Loucy (cell line): ENCODE results near the gene PRUNE2.

Experiments used
- CTCF ChIP-seq: fragments of 200-600 bp; sonication (generic); conservative IDR thresholded peaks from 2 replicates; pipeline ENCODE4 v1.5.1; 2014; ENCODE audit warnings: mild to moderate bottlenecking, antibody characterized with exemption, low read length
- EZH2phosphoT487 ChIP-seq: fragments of 200-600 bp; IDR thresholded peaks from 2 replicates; pipeline ENCODE4 v1.6.1; 2018; ENCODE audit warnings: antibody characterized with exemption, mild to moderate bottlenecking, moderate library complexity, borderline replicate concordance

DNA sequence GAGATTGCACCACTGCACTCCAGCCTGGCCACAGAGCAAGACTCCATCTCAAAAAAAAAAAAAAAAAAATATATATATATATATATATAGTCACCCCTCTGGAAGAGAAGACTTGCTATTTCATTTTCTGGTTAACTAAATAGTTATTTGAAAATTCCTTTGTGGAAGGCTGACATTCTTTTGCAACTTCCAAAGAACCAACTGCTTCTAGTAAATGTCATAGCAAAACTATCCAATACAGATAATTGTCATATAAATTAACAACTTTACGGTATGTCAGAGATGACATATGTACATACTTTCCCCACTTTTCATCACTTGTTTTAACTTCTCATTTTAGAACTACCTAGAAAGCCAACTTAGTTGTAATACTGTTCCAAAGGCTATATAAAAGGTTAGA is 50.9 kb downstream of the PRUNE2 start:
- no peak for TF ChIP-seq CTCF
- TF ChIP-seq EZH2phosphoT487, result no peak
